Omental fat pad (tissue), 4 donors: ENCODE measurements around the gene CTSA. TPM values are rescaled to one million over a fixed set of nuclear protein-coding genes. Genes with fewer than 3 reads are reported as not detected.
"Not testable (repeated sequence)": the region's sequence is repeated elsewhere in the genome, so short reads cannot be mapped to it uniquely, and the experiment has no call there.

ENCODE experiments used
- ATAC-seq: fragments of 150-250 bp; one replicate; pipeline ENCODE4 v1.9.1; 2016; ENCODE audit warnings: mild to moderate bottlenecking, moderate library complexity; ENCODE audit not compliant: low FRiP score
- DNase-seq: peaks from one replicate; pipeline ENCODE4 v3.0.0-alpha.2; 2019; ENCODE audit warnings: low spot score
- CTCF ChIP-seq, 3 donors: fragments of 450-650 bp; IDR thresholded peaks; one replicate each; pipeline ENCODE4 v1.5.1; 2016 to 2017; ENCODE audit warnings: antibody characterized with exemption in 3 of 3, mild to moderate bottlenecking in 3 of 3, moderate library complexity in 2 of 3
- total RNA-seq, 4 donors: library from RNA; depleted of rRNA; stranded (reverse); fragments of >200 nt; gene quantifications; one replicate each; pipeline ENCODE4 v1.1.0, GENCODE V29; 2016

Gene CTSA
- total RNA-seq, 4 donors from 2014 or later: 79.2 to 148 (median 85.9) TPM

- DNase-seq (no peak), ATAC-seq (no peak)
- no peak for TF ChIP-seq CTCF (IDR thresholded peaks at IDR 0.05)
These were observed 35.6 kb downstream of the CTSA start for GRCh38 chr20:45926731-45927070.

GRCh38 chr20:45927071-45927878, 36.1 kb downstream of the CTSA start:
- DNase-seq (no peak), ATAC-seq (no peak)
- TF ChIP-seq CTCF (IDR thresholded peaks at IDR 0.05): no peak

- DNase-seq, ATAC-seq: not testable (repeated sequence)
These were observed 40.5 kb downstream of the CTSA start for GRCh38 chr20:45931680-45932079.

GRCh38 chr20:45933266-45934045, 42.3 kb downstream of the CTSA start:
- DNase-seq: no peak
- peak; percentile 49 for ATAC-seq

GRCh38 chr20:45934046-45934585, 43.0 kb downstream of the CTSA start:
- no peak for TF ChIP-seq CTCF (IDR thresholded peaks at IDR 0.05)
- DNase-seq (no peak), ATAC-seq (peak; percentile 15)

More at GRCh38 chr20:45933266-45934045, 42.3 kb downstream of the CTSA start:
- TF ChIP-seq CTCF (IDR thresholded peaks at IDR 0.05): no peak

- TF ChIP-seq CTCF (IDR thresholded peaks at IDR 0.05): no peak
- peak; percentile 95 for ATAC-seq
- DNase-seq: peak; percentile 94
These were observed 43.7 kb downstream of the CTSA start, which contains the start of gene PCIF1 for GRCh38 chr20:45934586-45935415. TSS of gene PCIF1 (plus strand) at chr20:45934683. CDS start at chr20:45939000, 4,317 bp downstream.
